Stimulated activated naive CD8-positive, alpha-beta T cell treated with anti-CD3 and anti-CD28 coated beads, Interleukin-15, Interleukin-2, amounts not matched to agents 100 U/mL and 50 U/mL, for 24 hours (primary cell): ENCODE results near the gene DUSP11.
"Not testable (repeated sequence)": the region's sequence is repeated elsewhere in the genome, so short reads cannot be mapped to it uniquely, and the experiment has no call there.

Experiments
- ATAC-seq: fragments of 150-1000 bp; cut with Tn5 transposase; one replicate; pipeline ENCODE4 v1.10.0; 2021
- DNase-seq: peaks from one replicate; pipeline ENCODE4 v3.0.0; 2021

DUSP11 gene

GRCh38 chr2:73772819-73773218, 7.1 kb downstream of the DUSP11 start:
- ATAC-seq, result no peak
- DNase-seq, result no peak

DNA sequence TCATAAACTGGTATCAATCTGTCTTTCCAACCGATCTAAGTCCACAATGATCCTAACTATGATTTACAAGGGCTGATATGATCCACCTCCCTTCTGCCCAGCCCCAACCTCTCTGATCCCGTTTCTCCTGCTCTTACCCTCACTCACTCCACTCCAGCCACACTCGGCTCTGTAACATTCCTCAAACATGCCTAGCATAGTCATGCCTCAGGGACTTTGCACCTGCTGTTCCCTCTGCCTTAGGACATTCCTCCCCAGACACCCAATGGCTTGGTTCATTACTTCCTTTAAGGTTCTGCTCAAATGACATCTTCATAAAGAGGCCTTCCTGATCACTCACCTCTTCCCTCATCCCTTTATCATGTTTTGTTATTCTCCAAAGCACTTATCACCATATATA, 9.2 kb downstream of the DUSP11 start:
- DNase-seq, result no peak
- ATAC-seq, result no peak

GRCh38 chr2:73766994-73767393, 12.9 kb downstream of the DUSP11 start:
- ATAC-seq, result no peak

DNA sequence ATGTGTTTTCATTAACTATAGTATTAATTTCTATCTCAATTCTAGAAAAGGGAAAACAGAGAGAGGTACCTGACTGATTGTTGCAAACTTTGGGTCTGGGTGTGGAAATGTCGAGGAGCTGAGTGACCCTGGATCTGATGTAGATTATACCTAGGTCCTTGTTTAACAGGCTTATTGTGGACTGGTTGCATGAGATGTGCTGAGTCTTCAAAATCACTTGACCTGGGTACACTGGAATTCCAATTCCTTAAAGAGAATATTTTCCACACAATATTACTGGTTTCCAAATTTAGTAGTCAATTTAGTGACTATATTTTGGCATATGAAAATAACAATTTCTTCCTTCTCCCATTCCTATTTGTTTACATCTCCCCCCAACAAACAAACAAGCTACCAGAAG, 13.6 kb downstream of the DUSP11 start:
- ATAC-seq, result no peak
- DNase-seq, result no peak

More at GRCh38 chr2:73766994-73767393, 12.9 kb downstream of the DUSP11 start:
- no peak for DNase-seq

DNA sequence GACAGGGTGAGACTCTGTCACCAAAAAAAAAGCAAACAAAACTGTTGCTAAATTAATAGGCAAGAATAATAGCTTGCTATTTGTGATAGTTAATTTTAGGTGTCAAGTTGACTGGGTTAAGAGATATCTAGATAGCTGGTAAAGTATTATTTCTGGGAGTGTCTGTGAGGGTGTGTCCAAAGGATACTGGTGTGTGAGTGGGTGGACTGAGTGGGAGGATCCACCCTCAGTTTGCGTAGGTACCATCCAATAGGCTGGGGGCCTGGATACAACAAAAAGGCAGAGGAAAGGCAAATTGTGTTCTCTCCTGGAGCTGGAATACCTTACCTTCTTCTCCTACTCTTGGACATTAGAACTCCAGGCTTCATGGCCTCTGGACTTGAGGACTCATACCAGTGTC, 15.0 kb downstream of the DUSP11 start:
- ATAC-seq, result no peak
- DNase-seq, result no peak

DNA sequence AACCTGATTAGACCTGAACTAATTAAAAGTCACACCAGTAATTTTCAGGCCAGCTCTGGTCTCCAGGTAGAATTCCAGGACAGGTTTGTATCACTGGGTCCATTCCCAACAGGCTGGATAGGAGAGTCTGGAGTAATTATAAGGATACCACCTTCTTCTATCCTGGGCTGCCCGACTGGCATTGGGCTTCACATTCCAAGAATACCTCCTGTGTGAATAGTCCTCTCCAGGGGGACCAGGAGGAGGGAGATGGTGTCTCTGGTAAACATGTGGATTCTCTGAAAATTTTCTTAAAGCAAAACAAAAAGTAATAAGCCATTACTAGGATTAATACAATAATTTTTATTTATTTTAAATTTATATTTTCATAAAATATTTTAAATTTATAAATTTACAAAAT, 17.3 kb downstream of the DUSP11 start:
- ATAC-seq, result no peak
- DNase-seq, result no peak

- DNase-seq (no peak), ATAC-seq (no peak)
Observed at GRCh38 chr2:73759904-73760303, 20.0 kb downstream of the DUSP11 start.

DNA sequence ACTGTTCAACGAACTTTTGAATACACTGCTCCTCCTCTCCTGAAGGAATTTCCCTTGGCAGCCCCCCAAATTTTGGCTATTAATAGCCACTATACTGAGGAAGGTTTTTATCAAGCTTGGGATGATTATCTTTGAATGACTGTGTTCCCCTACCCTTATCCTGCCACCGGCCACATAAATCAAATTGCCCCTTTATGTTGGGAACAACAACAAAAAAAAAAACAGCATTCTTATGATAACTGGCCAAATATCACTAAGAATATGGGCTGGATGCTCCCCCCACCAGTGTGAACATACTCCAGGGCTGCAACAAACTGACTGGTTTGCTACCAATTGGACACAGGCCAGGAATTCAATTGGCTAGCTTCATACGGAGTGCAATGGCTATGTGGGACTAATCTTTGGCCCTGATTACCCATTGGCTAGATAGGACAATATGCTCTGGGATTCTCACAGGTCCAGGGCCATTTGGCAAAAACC, 20.6 kb downstream of the DUSP11 start:
- DNase-seq (no peak), ATAC-seq (no peak)

DNA sequence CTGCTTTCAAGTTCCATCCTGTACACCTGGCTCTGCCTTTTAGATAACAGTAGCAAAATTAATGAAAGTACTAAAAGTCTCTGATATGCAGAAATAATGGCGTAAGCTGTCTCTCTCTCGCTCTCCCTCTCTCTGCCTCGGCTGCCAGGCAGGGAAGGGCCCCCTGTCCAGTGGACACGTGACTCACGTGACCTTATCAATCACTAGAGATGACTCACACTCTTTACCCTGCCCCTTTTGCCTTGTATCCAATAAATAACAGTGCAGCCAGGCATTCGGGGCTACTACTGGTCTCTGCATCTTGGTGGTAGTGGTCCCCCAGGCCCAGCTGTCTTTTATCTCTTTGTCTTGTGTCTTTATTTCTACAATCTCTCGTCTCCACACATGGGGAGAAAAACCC, 25.6 kb downstream of the DUSP11 start:
- not testable (repeated sequence) for DNase-seq, ATAC-seq

- DNase-seq, result no peak
- no peak for ATAC-seq
Observed at GRCh38 chr2:73749314-73749713, 30.6 kb downstream of the DUSP11 start.

DNA sequence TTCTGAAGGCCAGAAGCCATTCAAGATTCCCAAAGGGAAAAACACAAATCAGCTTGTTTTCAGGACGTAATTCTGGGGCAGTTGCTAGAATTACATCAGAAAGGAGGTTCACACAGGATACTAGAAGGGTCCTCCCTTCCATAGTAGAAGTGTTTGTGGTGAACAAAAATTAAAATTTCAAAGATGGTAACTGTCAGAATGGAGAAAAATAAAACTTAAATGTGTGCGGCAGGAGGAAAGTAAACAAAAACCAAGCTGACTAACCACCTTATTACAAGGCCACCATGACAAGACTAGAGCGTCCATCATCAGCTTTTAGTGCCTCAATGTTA, 33.1 kb downstream of the DUSP11 start:
- DNase-seq, result no peak
- no peak for ATAC-seq

DNA sequence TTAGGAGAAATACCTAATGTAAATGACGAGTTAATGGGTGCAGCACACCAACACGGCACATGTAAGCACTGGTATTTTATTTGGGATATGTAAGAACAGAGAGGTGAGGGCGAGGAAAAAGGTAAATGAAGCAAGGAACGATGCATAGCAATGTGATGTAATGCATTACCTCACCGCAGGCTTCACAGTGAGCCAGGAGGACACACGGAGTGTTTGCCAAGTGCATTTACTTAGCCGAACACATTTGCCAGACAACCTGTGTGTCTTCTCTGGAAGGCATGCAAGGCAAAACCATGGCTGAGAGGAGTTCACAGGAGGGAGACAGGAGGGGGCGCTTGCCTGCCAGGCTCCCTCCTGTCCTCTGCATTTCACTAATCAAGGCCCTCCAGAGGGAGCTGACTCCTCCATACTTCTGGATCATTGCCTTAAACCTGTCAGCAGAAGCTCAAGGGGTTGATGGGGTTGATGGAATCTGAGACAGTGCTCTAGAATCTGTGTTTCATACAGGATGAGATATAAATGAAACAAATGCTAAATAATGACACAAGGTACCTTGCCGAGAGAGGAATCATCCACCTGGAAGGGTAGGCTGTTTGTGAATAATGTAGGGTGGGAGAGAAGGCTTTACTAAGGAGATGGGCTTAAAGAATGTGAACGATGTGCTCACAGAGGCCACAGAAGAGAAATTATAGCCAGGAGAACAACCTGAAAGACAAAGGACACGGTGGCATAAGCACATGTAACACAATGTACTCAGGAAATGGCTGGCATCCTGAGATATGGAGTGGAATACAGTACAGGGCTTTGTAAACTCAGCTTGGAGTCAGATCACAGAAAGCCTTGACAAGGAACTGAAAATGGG, 33.7 kb downstream of the DUSP11 start:
- DNase-seq (no peak), ATAC-seq (no peak)

- no peak for DNase-seq
- no peak for ATAC-seq
Observed at GRCh38 chr2:73740767-73741166, 39.1 kb downstream of the DUSP11 start.

DNA sequence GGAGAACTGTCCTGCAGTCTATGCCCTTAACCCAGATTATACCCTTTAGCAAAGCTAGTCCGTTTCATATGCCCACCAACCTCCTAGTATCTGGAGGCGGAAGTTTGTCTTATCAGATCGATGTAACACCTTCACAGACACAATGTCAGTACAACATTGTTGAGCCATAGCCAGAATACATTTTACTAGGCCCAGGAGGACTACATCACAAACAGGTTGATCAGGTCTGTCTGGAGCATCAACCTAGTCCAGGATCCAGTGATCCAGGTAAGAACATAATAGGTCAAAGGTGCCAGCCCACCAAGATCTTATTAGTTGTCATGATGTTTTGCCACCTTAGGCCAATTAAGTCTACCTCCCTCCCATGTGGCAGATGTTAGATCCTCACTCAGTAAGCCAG, 40.8 kb downstream of the DUSP11 start:
- ATAC-seq (no peak), DNase-seq (no peak)

DNA sequence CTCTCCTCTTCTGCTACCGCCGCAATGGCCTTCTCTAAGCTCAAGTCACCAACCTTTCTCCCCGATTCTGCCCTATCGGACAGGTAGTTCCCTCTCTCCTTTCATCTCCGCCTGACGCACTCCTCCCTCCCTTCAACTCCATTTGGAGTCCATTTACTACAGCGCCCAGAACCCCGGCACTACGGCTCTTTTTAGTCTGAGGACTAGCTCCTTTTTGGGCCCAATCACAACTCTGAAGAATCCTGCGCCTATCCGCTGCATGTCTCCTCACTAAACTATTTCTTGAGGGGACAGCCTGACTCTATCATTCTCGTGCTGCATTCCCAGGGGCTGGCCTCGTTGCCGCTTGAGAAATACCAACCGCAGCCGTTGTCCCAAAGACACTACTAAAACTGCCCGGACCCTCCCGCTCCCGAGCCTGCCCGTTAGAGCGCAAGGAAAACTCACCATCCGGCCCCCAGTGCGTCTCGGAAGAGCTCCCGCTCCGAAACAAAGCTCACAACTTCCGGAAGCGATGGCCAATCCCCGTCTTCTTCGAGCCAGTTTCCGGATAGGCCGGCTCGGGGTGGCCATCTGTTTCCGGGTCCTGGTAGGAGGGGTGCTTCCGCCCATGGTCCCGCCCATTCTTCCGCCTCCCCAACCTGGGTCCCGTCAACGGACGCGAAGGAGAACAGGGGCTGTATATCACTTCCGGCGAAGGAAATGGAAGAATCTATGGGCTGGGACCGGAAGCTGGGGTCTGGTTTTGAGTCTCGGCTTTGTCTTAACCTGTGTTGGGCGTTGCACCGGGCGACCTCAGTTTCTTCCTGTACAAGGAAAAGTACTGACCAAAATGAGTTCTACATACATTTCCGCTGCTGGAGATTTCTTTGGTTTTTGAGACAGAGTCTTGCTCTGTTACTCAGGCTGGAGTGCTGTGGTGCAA, 42.8 kb downstream of the DUSP11 start, which contains the start of gene TPRKB:
Gene TPRKB (minus strand): TSS at position 491 of the 925 bp plus-strand sequence. CDS start 2,776 bp downstream, outside the sequence.
- ATAC-seq, result peak; percentile 99
- DNase-seq, result peak; percentile 96

DNA sequence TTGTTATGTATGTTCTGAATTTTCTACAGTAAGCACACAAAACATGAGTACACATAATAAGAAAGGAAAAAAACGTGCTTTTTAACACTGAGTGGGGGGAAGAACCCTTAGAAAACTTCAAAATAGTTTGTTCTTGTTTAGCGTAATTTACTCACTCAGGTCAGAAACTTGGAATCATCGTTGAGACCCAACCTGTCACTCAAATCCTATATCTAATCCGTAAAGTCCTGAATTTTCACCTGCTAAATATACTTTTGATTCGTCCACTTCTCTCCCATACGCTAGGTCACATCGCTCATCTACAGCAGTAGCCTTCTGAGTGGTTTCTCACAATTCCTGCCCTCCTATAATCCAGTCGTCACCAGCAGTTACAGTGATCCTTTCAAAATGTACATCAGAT, 43.5 kb downstream of the DUSP11 start:
- no peak for DNase-seq
- ATAC-seq, result no peak

DNA sequence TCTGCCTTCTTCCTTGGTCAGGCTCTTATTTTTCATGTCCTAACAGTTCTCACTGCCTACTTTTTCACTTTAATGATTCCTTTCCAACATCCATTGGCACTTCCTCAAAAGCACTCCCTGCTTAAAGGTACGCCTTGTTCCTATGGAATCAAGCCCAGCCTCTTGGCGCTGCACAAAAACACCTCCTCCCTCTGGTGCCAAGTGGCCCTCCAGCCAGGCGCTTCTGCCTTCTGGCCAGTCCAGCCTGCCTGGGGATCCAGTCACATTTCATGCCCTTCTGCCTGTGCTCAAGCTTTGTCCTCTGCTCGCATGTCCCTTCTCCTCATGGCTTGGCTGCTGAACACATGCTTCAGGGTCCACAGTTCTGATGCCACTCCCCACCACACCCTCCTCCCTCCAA, 49.1 kb downstream of the DUSP11 start:
- no peak for DNase-seq
- ATAC-seq, result no peak

- ATAC-seq, result no peak
- DNase-seq, result no peak
Observed at GRCh38 chr2:73728711-73729110, 51.2 kb downstream of the DUSP11 start.

DNA sequence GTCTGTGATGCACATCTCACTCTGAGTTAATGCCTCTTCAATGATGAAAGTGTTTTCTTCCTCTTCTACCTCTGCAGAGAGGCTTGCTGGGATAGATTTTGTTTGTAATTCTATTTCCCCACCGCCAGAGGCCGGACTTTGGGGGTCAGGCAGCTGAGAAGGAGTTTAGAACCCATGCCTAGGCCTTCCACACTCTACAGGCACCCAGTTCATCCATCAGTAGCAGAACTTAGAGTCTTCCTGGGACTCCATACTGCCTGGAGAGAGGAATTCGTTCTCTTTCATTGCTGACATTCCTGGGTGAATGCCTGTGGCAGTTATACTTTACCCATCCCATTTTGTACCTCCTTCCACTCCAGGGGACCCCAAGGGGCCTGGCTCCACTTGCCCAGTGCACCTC, 51.9 kb downstream of the DUSP11 start:
- DNase-seq (no peak), ATAC-seq (no peak)

GRCh38 chr2:73726657-73727056, 53.2 kb downstream of the DUSP11 start:
- not testable (repeated sequence) for ATAC-seq, DNase-seq

DNA sequence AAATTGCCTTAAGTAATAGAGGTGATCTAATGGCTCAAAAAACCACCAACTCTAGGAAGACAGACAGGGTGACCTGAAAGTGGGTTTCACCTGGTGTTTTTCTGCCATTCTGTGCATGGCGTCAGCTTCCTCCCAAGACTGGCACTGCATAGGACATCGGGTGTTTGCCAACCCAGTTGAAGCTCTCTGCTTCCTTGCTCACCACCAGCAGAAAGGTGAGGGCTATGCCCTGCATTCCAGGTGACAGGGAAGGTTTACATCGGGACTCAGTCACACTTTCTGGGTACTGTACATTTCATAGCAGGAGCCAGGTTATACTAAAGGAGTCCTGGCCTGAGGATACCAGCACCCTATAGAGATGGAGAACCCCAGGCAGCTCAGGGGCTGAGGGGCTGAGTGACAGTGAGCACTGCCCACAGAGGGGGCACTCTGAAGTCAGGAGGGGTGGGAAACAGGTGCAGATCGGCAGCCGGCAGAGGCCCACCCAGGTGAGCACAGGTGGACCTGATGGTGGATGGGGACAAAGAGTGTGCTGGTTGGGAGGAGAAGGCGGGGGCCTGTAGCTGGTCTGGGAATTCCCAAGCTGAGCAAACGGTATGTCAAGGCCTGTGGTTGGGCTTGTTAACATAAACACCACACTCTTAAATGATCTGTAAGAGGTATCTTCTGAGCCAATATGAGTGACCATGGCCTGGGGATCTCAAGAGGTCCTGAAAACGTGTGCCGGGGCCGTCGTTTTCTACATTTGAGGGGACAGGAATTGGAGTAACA, 60.9 kb downstream of the DUSP11 start:
- DNase-seq, result no peak
- no peak for ATAC-seq

DNA sequence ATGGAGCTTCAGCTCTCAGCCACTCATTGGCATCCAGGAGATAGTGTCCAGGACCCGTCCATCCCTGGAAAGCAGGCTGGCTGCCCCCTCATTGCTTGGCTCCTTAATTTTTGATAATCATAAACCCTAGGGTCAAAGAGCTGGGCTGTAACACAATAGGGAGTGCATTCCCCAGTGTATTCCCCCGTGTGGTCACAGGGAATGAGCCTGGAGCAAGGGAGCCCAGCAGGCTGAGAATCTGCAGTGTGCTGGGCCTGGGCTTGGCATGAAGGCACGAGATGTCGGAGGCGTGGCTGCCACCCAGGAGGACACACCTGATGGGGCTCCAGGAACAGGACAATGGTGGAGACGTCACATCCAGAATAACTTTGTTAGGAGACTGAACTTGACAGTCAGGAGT, 61.5 kb downstream of the DUSP11 start:
- ATAC-seq (no peak), DNase-seq (no peak)
